ENCODE results near the gene PANX2. TPM values are rescaled to one million over a fixed set of nuclear protein-coding genes. Genes with fewer than 3 reads are reported as not detected.

Gene PANX2
- 1.1 TPM for polyA plus RNA-seq (2013, experiment 1 of 2)
- polyA plus RNA-seq (2013, experiment 2 of 2), result 1.1 TPM

GRCh38 chr22:50170453-50171318, at the start of gene PANX2:
Gene PANX2, plus strand, starts transcription at chr22:50170731. Its CDS starts 0 bp downstream, at chr22:50170731.
- Histone ChIP-seq H3K36me3 (ENCODE audit: control insufficient read depth, insufficient read depth, low read length) (no peaks in the 10 kb centered on the region), H4K5ac (ENCODE audit: low read length) (no peak within 1 kb of the TSS), H3K56ac (ENCODE audit: low read length) (peak within 1 kb of the TSS; percentile 89), H2BK120ac (ENCODE audit: low read depth, low read length) (no peak within 1 kb of the TSS), H3K79me2 (ENCODE audit: control insufficient read depth, insufficient read depth, low read length) (no peaks in the 10 kb centered on the region), H3K23ac (ENCODE audit: low read length) (no peak within 1 kb of the TSS), H3K9ac (ENCODE audit: low read length) (peak within 1 kb of the TSS; percentile 62), H3K27me3 (ENCODE audit: insufficient read depth, low read length, poor library complexity) (peaks cover 9% of the 10 kb centered on the region), H3K4me1 (ENCODE audit: control insufficient read depth, low read depth, low read length) (no peaks in the 10 kb centered on the region), H2AK5ac (ENCODE audit: low read length) (no peak within 1 kb of the TSS), H3K79me1 (ENCODE audit: low read length) (no peaks in the 10 kb centered on the region), H3K4ac (ENCODE audit: low read depth, low read length) (peak within 1 kb of the TSS; percentile 81), H3K4me3 (ENCODE audit: low read length) (peak within 1 kb of the TSS; percentile 33), H3K27ac (ENCODE audit: low read depth, low read length) (no peak within 1 kb of the TSS), H3K18ac (ENCODE audit: low read length) (peak within 1 kb of the TSS; percentile 83), H2BK15ac (replicated peaks; ENCODE audit: low read depth) (no peak within 1 kb of the TSS), H3K4me2 (ENCODE audit: low read length) (peak within 1 kb of the TSS; percentile 81), H2BK5ac (ENCODE audit: low read length) (no peak within 1 kb of the TSS), H4K8ac (ENCODE audit: low read depth, low read length) (no peak within 1 kb of the TSS)
- WGBS (ENCODE audit: extremely low coverage, insufficient coverage, low lambda C conversion rate), result no CpG with 5 or more reads among the region's 105 CpGs
- DNase-seq, result no peak

GRCh38 chr22:50121202-50121740, 49.3 kb upstream of the PANX2 start:
- WGBS (ENCODE audit: extremely low coverage, insufficient coverage, low lambda C conversion rate), result no CpG with 5 or more reads among the region's 11 CpGs
- Histone ChIP-seq H2BK120ac (ENCODE audit: low read depth, low read length) (no peak overlapping the region), H4K8ac (ENCODE audit: low read depth, low read length) (no peak overlapping the region), H3K4me3 (ENCODE audit: low read length) (no peak overlapping the region), H3K36me3 (ENCODE audit: control insufficient read depth, insufficient read depth, low read length) (no peaks in the 10 kb centered on the region), H3K4me1 (ENCODE audit: control insufficient read depth, low read depth, low read length) (no peaks in the 10 kb centered on the region), H3K23ac (ENCODE audit: low read length) (no peak overlapping the region), H3K79me2 (ENCODE audit: control insufficient read depth, insufficient read depth, low read length) (no peaks in the 10 kb centered on the region), H2BK5ac (ENCODE audit: low read length) (no peak overlapping the region), H3K4me2 (ENCODE audit: low read length) (no peak overlapping the region), H3K56ac (ENCODE audit: low read length) (no peak overlapping the region), H2BK15ac (replicated peaks; ENCODE audit: low read depth) (no peak overlapping the region), H4K5ac (ENCODE audit: low read length) (no peak overlapping the region), H3K9ac (ENCODE audit: low read length) (no peak overlapping the region), H3K27ac (ENCODE audit: low read depth, low read length) (no peak overlapping the region), H3K4ac (ENCODE audit: low read depth, low read length) (no peak overlapping the region), H3K27me3 (ENCODE audit: insufficient read depth, low read length, poor library complexity) (no peaks in the 10 kb centered on the region), H3K79me1 (ENCODE audit: low read length) (no peaks in the 10 kb centered on the region), H2AK5ac (ENCODE audit: low read length) (no peak overlapping the region), H3K18ac (ENCODE audit: low read length) (no peak overlapping the region)
- DNase-seq, result no peak

- H4K5ac ChIP-seq (ENCODE audit: low read length), result no peak overlapping the region
- no peaks in the 10 kb centered on the region for H3K79me2 ChIP-seq (ENCODE audit: control insufficient read depth, insufficient read depth, low read length)
- no peak overlapping the region for H2AK5ac ChIP-seq (ENCODE audit: low read length)
- no peak overlapping the region for H3K23ac ChIP-seq (ENCODE audit: low read length)
- no CpG with 5 or more reads among the region's 4 CpGs for WGBS (ENCODE audit: extremely low coverage, insufficient coverage, low lambda C conversion rate)
- no peaks in the 10 kb centered on the region for H3K36me3 ChIP-seq (ENCODE audit: control insufficient read depth, insufficient read depth, low read length)
- H3K4ac ChIP-seq (ENCODE audit: low read depth, low read length), result no peak overlapping the region
- no peak overlapping the region for H2BK5ac ChIP-seq (ENCODE audit: low read length)
- H4K8ac ChIP-seq (ENCODE audit: low read depth, low read length), result no peak overlapping the region
- no peak overlapping the region for H3K9ac ChIP-seq (ENCODE audit: low read length)
- H3K27me3 ChIP-seq (ENCODE audit: insufficient read depth, low read length, poor library complexity), result no peaks in the 10 kb centered on the region
- no peak overlapping the region for H3K27ac ChIP-seq (ENCODE audit: low read depth, low read length)
- H3K4me1 ChIP-seq (ENCODE audit: control insufficient read depth, low read depth, low read length), result no peaks in the 10 kb centered on the region
- no peak overlapping the region for H2BK120ac ChIP-seq (ENCODE audit: low read depth, low read length)
- DNase-seq, result no peak
- no peaks in the 10 kb centered on the region for H3K79me1 ChIP-seq (ENCODE audit: low read length)
- no peak overlapping the region for H3K4me3 ChIP-seq (ENCODE audit: low read length)
- no peak overlapping the region for H3K18ac ChIP-seq (ENCODE audit: low read length)
- H3K56ac ChIP-seq (ENCODE audit: low read length), result no peak overlapping the region
- no peak overlapping the region for H3K4me2 ChIP-seq (ENCODE audit: low read length)
- H2BK15ac ChIP-seq (replicated peaks; ENCODE audit: low read depth), result no peak overlapping the region
Measured at GRCh38 chr22:50123119-50123518, 47.4 kb upstream of the PANX2 start.

DNA sequence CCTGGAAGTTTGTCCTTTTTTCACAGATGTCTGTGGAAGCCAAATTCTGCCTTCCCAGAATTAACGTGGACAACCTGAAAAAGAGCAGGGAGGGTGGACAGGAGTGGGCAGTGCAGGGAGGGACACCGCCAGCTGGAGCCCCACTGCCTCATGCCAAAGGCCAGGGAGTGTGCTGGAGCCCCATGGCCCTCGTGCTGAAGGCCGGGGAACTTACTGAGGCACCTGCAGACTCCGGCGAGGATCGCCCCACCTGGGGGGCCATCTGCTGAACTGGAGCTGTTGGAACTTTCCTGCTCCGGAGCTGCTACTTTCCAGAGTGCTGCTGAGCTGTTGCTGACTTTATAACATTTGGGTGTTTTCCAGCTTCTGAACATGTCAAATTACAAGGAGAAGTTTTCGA, 45.5 kb upstream of the PANX2 start:
- no peak overlapping the region for H2BK5ac ChIP-seq (ENCODE audit: low read length)
- no CpG with 5 or more reads among the region's 9 CpGs for WGBS (ENCODE audit: extremely low coverage, insufficient coverage, low lambda C conversion rate)
- no peak overlapping the region for H3K4me2 ChIP-seq (ENCODE audit: low read length)
- H3K4me3 ChIP-seq (ENCODE audit: low read length), result no peak overlapping the region
- H3K27ac ChIP-seq (ENCODE audit: low read depth, low read length), result no peak overlapping the region
- H3K56ac ChIP-seq (ENCODE audit: low read length), result no peak overlapping the region
- no peaks in the 10 kb centered on the region for H3K79me1 ChIP-seq (ENCODE audit: low read length)
- no peak overlapping the region for H4K8ac ChIP-seq (ENCODE audit: low read depth, low read length)
- no peak overlapping the region for H3K4ac ChIP-seq (ENCODE audit: low read depth, low read length)
- H2AK5ac ChIP-seq (ENCODE audit: low read length), result no peak overlapping the region
- no peak for DNase-seq
- no peaks in the 10 kb centered on the region for H3K27me3 ChIP-seq (ENCODE audit: insufficient read depth, low read length, poor library complexity)
- no peak overlapping the region for H3K9ac ChIP-seq (ENCODE audit: low read length)
- no peak overlapping the region for H4K5ac ChIP-seq (ENCODE audit: low read length)
- no peaks in the 10 kb centered on the region for H3K36me3 ChIP-seq (ENCODE audit: control insufficient read depth, insufficient read depth, low read length)
- no peak overlapping the region for H3K18ac ChIP-seq (ENCODE audit: low read length)
- no peak overlapping the region for H2BK120ac ChIP-seq (ENCODE audit: low read depth, low read length)
- H3K23ac ChIP-seq (ENCODE audit: low read length), result no peak overlapping the region
- H3K4me1 ChIP-seq (ENCODE audit: control insufficient read depth, low read depth, low read length), result no peaks in the 10 kb centered on the region
- H3K79me2 ChIP-seq (ENCODE audit: control insufficient read depth, insufficient read depth, low read length), result no peaks in the 10 kb centered on the region
- no peak overlapping the region for H2BK15ac ChIP-seq (replicated peaks; ENCODE audit: low read depth)

DNA sequence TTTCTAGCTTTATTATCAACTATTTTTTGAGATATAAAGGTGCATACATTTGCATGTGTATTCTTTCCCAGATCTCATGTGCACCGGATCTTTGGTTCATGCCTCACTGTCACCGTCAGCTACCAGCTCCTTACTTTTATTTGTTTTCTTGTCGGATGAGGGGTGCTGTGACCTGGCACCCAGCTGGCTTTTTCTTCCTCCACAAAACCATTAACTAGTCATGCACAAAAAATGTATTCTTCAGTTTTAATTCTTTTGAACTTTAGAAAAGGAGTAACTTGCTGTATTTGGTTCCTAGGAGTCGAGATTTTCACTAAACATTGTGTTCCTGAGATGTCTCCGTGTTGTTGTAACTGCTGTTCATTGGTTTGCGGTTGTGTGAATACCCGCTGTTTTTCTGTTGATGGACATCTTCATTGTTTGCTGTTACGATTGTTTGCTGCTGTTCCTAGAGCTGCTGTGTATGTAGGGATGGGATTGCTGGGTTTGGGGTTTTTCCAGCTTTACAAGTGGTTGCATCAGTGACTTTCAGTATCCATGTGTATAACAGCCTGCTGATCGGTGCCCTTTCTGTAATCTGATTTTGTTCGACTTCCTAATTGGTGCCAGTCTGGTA, 41.3 kb upstream of the PANX2 start:
- Histone ChIP-seq H3K4me1 (ENCODE audit: control insufficient read depth, low read depth, low read length) (no peaks in the 10 kb centered on the region), H3K36me3 (ENCODE audit: control insufficient read depth, insufficient read depth, low read length) (no peaks in the 10 kb centered on the region), H3K4me3 (ENCODE audit: low read length) (no peak overlapping the region), H3K79me1 (ENCODE audit: low read length) (no peaks in the 10 kb centered on the region), H2BK15ac (replicated peaks; ENCODE audit: low read depth) (no peak overlapping the region), H3K4ac (ENCODE audit: low read depth, low read length) (no peak overlapping the region), H3K27ac (ENCODE audit: low read depth, low read length) (no peak overlapping the region), H4K8ac (ENCODE audit: low read depth, low read length) (no peak overlapping the region), H2BK5ac (ENCODE audit: low read length) (no peak overlapping the region), H3K18ac (ENCODE audit: low read length) (no peak overlapping the region), H2AK5ac (ENCODE audit: low read length) (no peak overlapping the region), H3K27me3 (ENCODE audit: insufficient read depth, low read length, poor library complexity) (no peaks in the 10 kb centered on the region), H3K4me2 (ENCODE audit: low read length) (no peak overlapping the region), H4K5ac (ENCODE audit: low read length) (no peak overlapping the region), H3K56ac (ENCODE audit: low read length) (no peak overlapping the region), H2BK120ac (ENCODE audit: low read depth, low read length) (no peak overlapping the region), H3K23ac (ENCODE audit: low read length) (no peak overlapping the region), H3K79me2 (ENCODE audit: control insufficient read depth, insufficient read depth, low read length) (no peaks in the 10 kb centered on the region), H3K9ac (ENCODE audit: low read length) (no peak overlapping the region)
- DNase-seq, result no peak
- WGBS (ENCODE audit: extremely low coverage, insufficient coverage, low lambda C conversion rate), result no CpG with 5 or more reads among the region's 10 CpGs
